CD4-positive, CD25-positive, alpha-beta regulatory T cell (primary cell): Measurements from ENCODE around the gene PLEKHG2. TPM values are rescaled to one million over a fixed set of nuclear protein-coding genes. Genes with fewer than 3 reads are reported as not detected.

Source experiments
- ATAC-seq, 2 donors: fragments of 150-1000 bp; cut with Tn5 transposase; one replicate each; pipeline ENCODE4 v1.10.0; 2021; ENCODE audit warnings: low read depth in 2 of 2, moderate number of reproducible peaks in 2 of 2, moderate library complexity in 1 of 2
- DNase-seq, 3 donors: peaks; one replicate each; pipeline versions ENCODE4 v3.0.0 to v3.0.0-alpha.2; 2012 to 2022; ENCODE audit warnings: mixed read lengths in 1 of 3
- H3K27ac ChIP-seq: one replicate; pipeline ENCODE4 v1.7.0; 2013; ENCODE audit warnings: mild to moderate bottlenecking, low read length; ENCODE audit not compliant: insufficient read depth, poor library complexity, severe bottlenecking
- H3K27me3 ChIP-seq: one replicate; pipeline ENCODE4 v1.7.0; 2013; ENCODE audit warnings: low read length; ENCODE audit not compliant: control insufficient read depth, insufficient read depth
- H3K36me3 ChIP-seq: one replicate; pipeline ENCODE4 v1.7.0; 2013; ENCODE audit warnings: mild to moderate bottlenecking, low read length, moderate library complexity; ENCODE audit not compliant: control insufficient read depth, insufficient read depth
- H3K4me1 ChIP-seq: 2 replicates; pipeline ENCODE4 v1.7.0; 2013; ENCODE audit warnings: mild to moderate bottlenecking, low read length; ENCODE audit not compliant: insufficient read depth, control insufficient read depth, poor library complexity, severe bottlenecking
- H3K4me3 ChIP-seq: one replicate; pipeline ENCODE4 v1.7.0; 2013; ENCODE audit warnings: low read depth, mild to moderate bottlenecking, low read length, moderate library complexity
- H3K9me3 ChIP-seq, 2 experiments: 1 replicate in 1 of 2; 2 replicates in 1 of 2; pipeline ENCODE4 v1.7.0; 2013; ENCODE audit warnings: low read length in 2 of 2, mild to moderate bottlenecking in 1 of 2, moderate library complexity in 1 of 2; ENCODE audit not compliant: control insufficient read depth in 2 of 2
- H3K27ac Mint-ChIP-seq, 3 donors: one replicate each; pipeline ENCODE4 v1.8.0; 2020 to 2022; ENCODE audit warnings: mild to moderate bottlenecking in 3 of 3, mixed read lengths in 3 of 3, moderate library complexity in 2 of 3
- H3K27me3 Mint-ChIP-seq: one replicate; pipeline ENCODE4 v1.8.0; 2022; ENCODE audit warnings: mild to moderate bottlenecking, mixed read lengths
- H3K36me3 Mint-ChIP-seq: one replicate; pipeline ENCODE4 v1.8.0; 2020; ENCODE audit warnings: mixed read lengths
- H3K4me1 Mint-ChIP-seq, 4 donors: one replicate each; pipeline ENCODE4 v1.8.0; 2020 to 2022; ENCODE audit warnings: mixed read lengths in 4 of 4, mild to moderate bottlenecking in 1 of 4
- H3K4me3 Mint-ChIP-seq, 4 donors: one replicate each; pipeline ENCODE4 v1.8.0; 2020 to 2022; ENCODE audit warnings: mild to moderate bottlenecking in 4 of 4, mixed read lengths in 4 of 4, moderate library complexity in 3 of 4
- H3K9me3 Mint-ChIP-seq, 7 donors: one replicate each; pipeline ENCODE4 v1.8.0; 2020 to 2022; ENCODE audit warnings: mixed read lengths in 7 of 7, mild to moderate bottlenecking in 3 of 7, moderate library complexity in 2 of 7
- polyA plus RNA-seq, 4 donors: library from polyadenylated mRNA; unstranded; fragments of 300-500 nt; fragmentation: Illumina TruSeq; gene quantifications; one replicate each; pipeline ENCODE4 v1.2.3, GENCODE V29; 2021
- total RNA-seq: library from RNA; stranded (reverse); gene quantifications from one replicate; pipeline ENCODE4 v1.2.3, GENCODE V29; 2022

PLEKHG2 gene
- total and polyA plus RNA-seq, 5 donors from 2014 or later = 1.3 to 209 (median 3.1) TPM

GRCh38 chr19:39400061-39400460 lies 12.4 kb upstream of the PLEKHG2 start:
- H3K36me3 Mint-ChIP-seq = peaks cover 12% of the 10 kb centered on the region
- H3K9me3 Mint-ChIP-seq = no peaks in the 10 kb centered on the region
- H3K27ac Mint-ChIP-seq = peak overlapping the region; percentile 45 to 99 (median 93)
- DNase-seq (no peak), ATAC-seq (no peak)
- H3K9me3 ChIP-seq = no peaks in the 10 kb centered on the region
- peaks cover 71% of the 10 kb centered on the region for H3K4me1 ChIP-seq
- H3K27ac ChIP-seq = peak overlapping the region; percentile 100
- H3K27me3 ChIP-seq = no peaks in the 10 kb centered on the region
- peaks cover 8% of the 10 kb centered on the region for H3K27me3 Mint-ChIP-seq
- peaks cover 7% of the 10 kb centered on the region for H3K36me3 ChIP-seq
- no peak overlapping the region for H3K4me3 ChIP-seq
- H3K4me1 Mint-ChIP-seq = peaks cover 8 to 76% (median 41%) of the 10 kb centered on the region in 4 donors
- H3K4me3 Mint-ChIP-seq = peak overlapping the region in 1 of 4 donors; percentile 83

- H3K4me1 Mint-ChIP-seq = peaks cover 8 to 79% (median 44%) of the 10 kb centered on the region in 4 donors
- DNase-seq (no peak), ATAC-seq (peak; percentile 0 to 1)
- H3K36me3 Mint-ChIP-seq = peaks cover 10% of the 10 kb centered on the region
- peak overlapping the region; percentile 100 for H3K27ac ChIP-seq
- no peaks in the 10 kb centered on the region for H3K9me3 ChIP-seq
- no peaks in the 10 kb centered on the region for H3K9me3 Mint-ChIP-seq
- H3K4me3 ChIP-seq = peak overlapping the region; percentile 49
- peak overlapping the region; percentile 93 to 100 (median 99) for H3K27ac Mint-ChIP-seq
- peak overlapping the region; percentile 95 to 99 (median 96) for H3K4me3 Mint-ChIP-seq
- peaks cover 3% of the 10 kb centered on the region for H3K36me3 ChIP-seq
- H3K27me3 Mint-ChIP-seq = peaks cover 8% of the 10 kb centered on the region
- H3K4me1 ChIP-seq = peaks cover 82% of the 10 kb centered on the region
- no peaks in the 10 kb centered on the region for H3K27me3 ChIP-seq
These were observed 11.4 kb upstream of the PLEKHG2 start for GRCh38 chr19:39401070-39401548.

- Histone ChIP-seq H3K4me3 (peak overlapping the region; percentile 51), H3K36me3 (peaks cover 3% of the 10 kb centered on the region), H3K9me3 (no peaks in the 10 kb centered on the region), H3K27ac (peak overlapping the region; percentile 100), H3K27me3 (no peaks in the 10 kb centered on the region), H3K4me1 (peaks cover 83% of the 10 kb centered on the region)
- peak overlapping the region; percentile 95 to 99 (median 96) for H3K4me3 Mint-ChIP-seq
- no peaks in the 10 kb centered on the region for H3K9me3 Mint-ChIP-seq
- peak; percentile 84 to 87 (median 85) for DNase-seq
- peaks cover 8 to 81% (median 47%) of the 10 kb centered on the region in 4 donors for H3K4me1 Mint-ChIP-seq
- ATAC-seq = peak; percentile 57 to 64
- peak overlapping the region; percentile 93 to 100 (median 99) for H3K27ac Mint-ChIP-seq
- H3K27me3 Mint-ChIP-seq = peaks cover 9% of the 10 kb centered on the region
- H3K36me3 Mint-ChIP-seq = peaks cover 10% of the 10 kb centered on the region
These were observed 10.7 kb upstream of the PLEKHG2 start for GRCh38 chr19:39401549-39402345.

GRCh38 chr19:39402346-39403300 lies 9.8 kb upstream of the PLEKHG2 start:
- peaks cover 8 to 74% (median 45%) of the 10 kb centered on the region in 4 donors for H3K4me1 Mint-ChIP-seq
- Histone ChIP-seq H3K4me3 (peak overlapping the region; percentile 51), H3K36me3 (peaks cover 9% of the 10 kb centered on the region), H3K4me1 (peaks cover 81% of the 10 kb centered on the region), H3K27me3 (no peaks in the 10 kb centered on the region), H3K9me3 (no peaks in the 10 kb centered on the region), H3K27ac (peak overlapping the region; percentile 100)
- H3K27ac Mint-ChIP-seq = peak overlapping the region; percentile 93 to 100 (median 99)
- DNase-seq = peak; percentile 81 to 95 (median 85)
- H3K4me3 Mint-ChIP-seq = peak overlapping the region; percentile 95 to 99 (median 96)
- ATAC-seq = peak; percentile 2
- peaks cover 0 to 4% (median 0%) of the 10 kb centered on the region in 7 donors for H3K9me3 Mint-ChIP-seq
- H3K27me3 Mint-ChIP-seq = peaks cover 14% of the 10 kb centered on the region
- peaks cover 10% of the 10 kb centered on the region for H3K36me3 Mint-ChIP-seq

- H3K4me3 ChIP-seq = peak overlapping the region; percentile 80
- Mint-ChIP-seq H3K27me3 (peaks cover 14% of the 10 kb centered on the region), H3K4me3 (peak overlapping the region; percentile 95 to 99 (median 96)), H3K9me3 (peaks cover 0 to 5% (median 0%) of the 10 kb centered on the region in 7 donors), H3K27ac (peak overlapping the region; percentile 93 to 100 (median 99)), H3K36me3 (peaks cover 14% of the 10 kb centered on the region), H3K4me1 (peaks cover 8 to 67% (median 43%) of the 10 kb centered on the region in 4 donors)
- H3K27me3 ChIP-seq = no peaks in the 10 kb centered on the region
- peaks cover 79% of the 10 kb centered on the region for H3K4me1 ChIP-seq
- no peaks in the 10 kb centered on the region for H3K9me3 ChIP-seq
- peaks cover 19% of the 10 kb centered on the region for H3K36me3 ChIP-seq
- DNase-seq (peak; percentile 90 to 98 (median 94)), ATAC-seq (peak; percentile 32 to 35)
- H3K27ac ChIP-seq = peak overlapping the region; percentile 100
These were observed 8.8 kb upstream of the PLEKHG2 start for GRCh38 chr19:39403331-39404312.

- Histone ChIP-seq H3K4me1 (peaks cover 83% of the 10 kb centered on the region), H3K9me3 (no peaks in the 10 kb centered on the region), H3K36me3 (peaks cover 19% of the 10 kb centered on the region), H3K27ac (peak overlapping the region; percentile 100), H3K27me3 (no peaks in the 10 kb centered on the region), H3K4me3 (peak overlapping the region; percentile 89)
- peaks cover 0 to 6% (median 0%) of the 10 kb centered on the region in 7 donors for H3K9me3 Mint-ChIP-seq
- DNase-seq (peak in 2 of 3 donors; percentile 36 to 63), ATAC-seq (no peak)
- H3K36me3 Mint-ChIP-seq = peaks cover 14% of the 10 kb centered on the region
- H3K4me1 Mint-ChIP-seq = peaks cover 8 to 59% (median 36%) of the 10 kb centered on the region in 4 donors
- peaks cover 22% of the 10 kb centered on the region for H3K27me3 Mint-ChIP-seq
- H3K27ac Mint-ChIP-seq = peak overlapping the region; percentile 93 to 100 (median 99)
- H3K4me3 Mint-ChIP-seq = peak overlapping the region; percentile 95 to 99 (median 96)
These were observed 7.1 kb upstream of the PLEKHG2 start for GRCh38 chr19:39405261-39405957.
